ENCODE data around the gene GAPDHS. TPM values are rescaled to one million over a fixed set of nuclear protein-coding genes. Genes with fewer than 3 reads are reported as not detected.

The GAPDHS gene
- total RNA-seq, 1 experiment from 2014 or later, result not detected

DNA sequence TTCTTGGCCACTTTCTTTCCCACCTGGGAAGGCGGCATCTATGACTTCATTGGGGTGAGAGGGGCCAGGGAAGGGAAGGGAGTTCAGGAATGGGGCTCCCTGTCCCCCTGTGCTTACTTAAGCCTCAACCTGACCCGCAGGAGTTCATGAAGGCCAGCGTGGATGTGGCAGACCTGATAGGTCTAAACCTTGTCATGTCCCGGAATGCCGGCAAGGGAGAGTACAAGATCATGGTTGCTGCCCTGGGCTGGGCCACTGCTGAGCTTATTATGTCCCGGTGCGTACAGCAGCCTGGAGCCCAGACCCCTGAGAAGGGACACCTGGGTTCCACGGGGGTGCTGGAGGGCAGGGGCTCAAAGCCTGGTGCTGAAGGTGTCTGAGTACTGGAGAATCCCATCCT, 13.3 kb downstream of the GAPDHS start:
- POLR2A ChIA-PET (ENCODE audit: unreplicated experiment), result no interaction called here
- H3F3A ChIP-seq (ENCODE audit: low read length, unreplicated experiment), result no peaks in the 10 kb centered on the region
- ATAC-seq (no peak), DNase-seq (no peak)
- no peaks in the 10 kb centered on the region for H3K36me3 ChIP-seq (ENCODE audit: low read depth, low read length)
- H3K79me2 ChIP-seq (ENCODE audit: low read length), result peaks cover 40% of the 10 kb centered on the region
- peak overlapping the region; percentile 97 for H3K9ac ChIP-seq (ENCODE audit: low read length)
- no peaks in the 10 kb centered on the region for H3K9me3 ChIP-seq (ENCODE audit: low read length)
- CTCF ChIA-PET, result no interaction called here
- intact Hi-C loops (cut with micrococcal nuclease), result loop anchor here (5.0 kb wide), 1 partner anchor 171 kb away; the partner anchor contains the start of gene KMT2B
- peak overlapping the region; percentile 88 for H3K4me3 ChIP-seq (ENCODE audit: low read length)
- peaks cover 14% of the 10 kb centered on the region; the same call in 1 of the 2 replicates for H3K4me1 ChIP-seq (ENCODE audit: insufficient read depth, low read length)
- H4K20me1 ChIP-seq (ENCODE audit: low read length), result no peaks in the 10 kb centered on the region
- H3K27me3 ChIP-seq (ENCODE audit: low read length), result no peaks in the 10 kb centered on the region
- H3K27ac ChIP-seq (ENCODE audit: low read length), result no peak overlapping the region
- TF ChIP-seq, protein P1, sequence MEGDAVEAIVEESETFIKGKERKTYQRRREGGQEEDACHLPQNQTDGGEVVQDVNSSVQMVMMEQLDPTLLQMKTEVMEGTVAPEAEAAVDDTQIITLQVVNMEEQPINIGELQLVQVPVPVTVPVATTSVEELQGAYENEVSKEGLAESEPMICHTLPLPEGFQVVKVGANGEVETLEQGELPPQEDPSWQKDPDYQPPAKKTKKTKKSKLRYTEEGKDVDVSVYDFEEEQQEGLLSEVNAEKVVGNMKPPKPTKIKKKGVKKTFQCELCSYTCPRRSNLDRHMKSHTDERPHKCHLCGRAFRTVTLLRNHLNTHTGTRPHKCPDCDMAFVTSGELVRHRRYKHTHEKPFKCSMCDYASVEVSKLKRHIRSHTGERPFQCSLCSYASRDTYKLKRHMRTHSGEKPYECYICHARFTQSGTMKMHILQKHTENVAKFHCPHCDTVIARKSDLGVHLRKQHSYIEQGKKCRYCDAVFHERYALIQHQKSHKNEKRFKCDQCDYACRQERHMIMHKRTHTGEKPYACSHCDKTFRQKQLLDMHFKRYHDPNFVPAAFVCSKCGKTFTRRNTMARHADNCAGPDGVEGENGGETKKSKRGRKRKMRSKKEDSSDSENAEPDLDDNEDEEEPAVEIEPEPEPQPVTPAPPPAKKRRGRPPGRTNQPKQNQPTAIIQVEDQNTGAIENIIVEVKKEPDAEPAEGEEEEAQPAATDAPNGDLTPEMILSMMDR (conservative IDR thresholded peaks at IDR 0.05; ENCODE audit: low read depth, low read length), result no peak
- TF ChIP-seq EZH2 (IDR thresholded peaks at IDR 0.05; ENCODE audit: low read length, unreplicated experiment) (no peak), EZH2phosphoT487 (IDR thresholded peaks at IDR 0.05; ENCODE audit: borderline replicate concordance, low read length) (no peak)
- H3K4me2 ChIP-seq (ENCODE audit: low read length), result peak overlapping the region; percentile 90
- no peak overlapping the region for H2AFZ ChIP-seq (ENCODE audit: low read length)
- BruUV-seq (replicated peaks), result no TSS peak
- H3K9me2 ChIP-seq (replicated peaks; ENCODE audit: low read length), result no peaks in the 10 kb centered on the region

DNA sequence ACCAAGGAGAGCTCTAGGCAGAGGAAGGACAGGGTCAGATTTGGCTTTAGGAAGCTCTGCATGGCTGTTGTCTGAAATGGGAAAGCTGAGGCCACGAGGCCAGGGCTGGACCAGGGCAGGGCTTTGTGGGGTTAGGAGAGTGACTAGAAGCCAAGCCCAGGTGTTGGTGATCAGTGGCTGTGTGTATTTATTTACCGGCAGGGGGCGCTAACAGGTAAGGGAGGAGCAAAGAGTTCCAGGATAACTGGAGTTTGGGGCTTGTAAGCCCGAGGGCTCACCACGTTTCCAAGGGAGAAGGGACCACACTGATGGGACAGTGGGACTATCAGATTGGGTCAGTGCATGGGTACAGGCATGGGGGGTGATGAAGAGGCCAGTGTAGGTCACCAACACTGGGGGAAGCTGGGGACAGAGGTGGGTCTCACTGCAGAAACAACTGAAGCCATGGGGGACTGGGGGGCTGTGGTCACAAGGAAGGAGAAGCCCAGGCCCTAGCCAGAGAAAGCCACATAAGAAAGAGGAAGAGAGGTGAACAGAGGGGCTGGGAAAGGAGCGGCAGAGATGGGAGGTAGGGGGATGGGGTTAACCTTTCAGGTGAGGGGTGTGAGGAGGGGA, 16.0 kb downstream of the GAPDHS start:
- H3K4me3 ChIP-seq (ENCODE audit: low read length), result no peak overlapping the region
- POLR2A ChIA-PET (ENCODE audit: unreplicated experiment), result no interaction called here
- peak; percentile 65 for DNase-seq
- no peaks in the 10 kb centered on the region for H3K9me2 ChIP-seq (replicated peaks; ENCODE audit: low read length)
- no peaks in the 10 kb centered on the region for H3F3A ChIP-seq (ENCODE audit: low read length, unreplicated experiment)
- no peaks in the 10 kb centered on the region for H4K20me1 ChIP-seq (ENCODE audit: low read length)
- intact Hi-C loops (cut with micrococcal nuclease), result loop anchor here (2.0 to 5.0 kb wide), 2 partner anchors 56 to 168 kb away; partner anchors contain the start of gene KMT2B
- no peaks in the 10 kb centered on the region for H3K36me3 ChIP-seq (ENCODE audit: low read depth, low read length)
- no peak overlapping the region for H2AFZ ChIP-seq (ENCODE audit: low read length)
- H3K9me3 ChIP-seq (ENCODE audit: low read length), result no peaks in the 10 kb centered on the region
- no peak for ATAC-seq
- H3K4me2 ChIP-seq (ENCODE audit: low read length), result no peak overlapping the region
- H3K27me3 ChIP-seq (ENCODE audit: low read length), result no peaks in the 10 kb centered on the region
- BruUV-seq (replicated peaks), result no TSS peak
- no peak overlapping the region for H3K9ac ChIP-seq (ENCODE audit: low read length)
- no peak for TF ChIP-seq EZH2 (IDR thresholded peaks at IDR 0.05; ENCODE audit: low read length, unreplicated experiment)
- TF ChIP-seq, protein P1 (conservative IDR thresholded peaks at IDR 0.05; ENCODE audit: low read depth, low read length), result peak; percentile 78
- CTCF ChIA-PET, result no interaction called here
- no peak overlapping the region for H3K27ac ChIP-seq (ENCODE audit: low read length)
- H3K4me1 ChIP-seq (ENCODE audit: insufficient read depth, low read length), result peaks cover 13% of the 10 kb centered on the region; the same call in 1 of the 2 replicates
- peaks cover 33% of the 10 kb centered on the region for H3K79me2 ChIP-seq (ENCODE audit: low read length)

DNA sequence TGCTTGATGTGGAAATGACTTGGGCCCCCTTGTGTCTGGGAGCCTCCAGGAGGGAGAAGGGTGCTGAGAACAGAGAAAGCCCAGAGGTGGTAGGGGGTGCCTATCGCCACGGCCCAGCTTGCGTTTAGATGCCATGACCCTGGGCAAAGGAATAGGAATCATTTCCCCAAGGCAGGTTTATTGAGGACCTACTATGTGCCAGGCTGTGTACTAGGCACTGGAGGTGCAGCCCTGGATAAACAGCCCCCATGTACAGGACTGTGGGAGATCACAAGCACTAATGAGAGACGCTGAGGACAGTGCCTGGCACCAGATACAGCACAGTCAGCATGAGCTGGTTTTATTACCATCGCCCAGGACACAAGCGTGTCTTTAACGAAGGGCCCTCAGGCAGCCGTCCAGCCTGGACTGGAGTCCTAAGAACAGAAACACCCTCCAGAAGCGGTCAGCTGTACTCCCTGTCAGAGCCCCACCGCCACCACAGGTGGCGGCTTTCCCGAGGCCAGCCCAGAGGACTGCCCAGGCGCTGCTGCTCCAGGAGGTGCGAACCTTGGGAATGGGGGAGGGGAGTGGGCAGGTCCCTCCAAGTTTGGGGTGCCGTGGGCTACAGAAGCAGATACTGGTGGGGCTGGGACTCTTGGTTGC, 16.7 kb downstream of the GAPDHS start:
- CTCF ChIA-PET, result no interaction called here
- POLR2A ChIA-PET (ENCODE audit: unreplicated experiment), result no interaction called here
- peaks cover 26% of the 10 kb centered on the region for H3K79me2 ChIP-seq (ENCODE audit: low read length)

More for the DNA sequence above, 16.7 kb downstream of the GAPDHS start:
- no peaks in the 10 kb centered on the region for H3K36me3 ChIP-seq (ENCODE audit: low read depth, low read length)
- H3K27ac ChIP-seq (ENCODE audit: low read length), result no peak overlapping the region
- H3K4me2 ChIP-seq (ENCODE audit: low read length), result no peak overlapping the region
- H4K20me1 ChIP-seq (ENCODE audit: low read length), result no peaks in the 10 kb centered on the region
- H3K4me1 ChIP-seq (ENCODE audit: insufficient read depth, low read length), result peaks cover 12% of the 10 kb centered on the region
- H3K27me3 ChIP-seq (ENCODE audit: low read length), result no peaks in the 10 kb centered on the region
- TF ChIP-seq EZH2phosphoT487 (IDR thresholded peaks at IDR 0.05; ENCODE audit: borderline replicate concordance, low read length) (no peak), EZH2 (IDR thresholded peaks at IDR 0.05; ENCODE audit: low read length, unreplicated experiment) (no peak)
- TF ChIP-seq, protein P1 (conservative IDR thresholded peaks at IDR 0.05; ENCODE audit: low read depth, low read length), result no peak
- no peaks in the 10 kb centered on the region for H3K9me2 ChIP-seq (replicated peaks; ENCODE audit: low read length)
- no peaks in the 10 kb centered on the region for H3F3A ChIP-seq (ENCODE audit: low read length, unreplicated experiment)
- no peak overlapping the region for H2AFZ ChIP-seq (ENCODE audit: low read length)
- H3K9ac ChIP-seq (ENCODE audit: low read length), result no peak overlapping the region
- no peak for ATAC-seq
- H3K4me3 ChIP-seq (ENCODE audit: low read length), result no peak overlapping the region
- BruUV-seq (replicated peaks), result no TSS peak
- no peak for DNase-seq
- intact Hi-C loops (cut with micrococcal nuclease), result loop anchor here (2.0 to 5.0 kb wide), 2 partner anchors 55 to 167 kb away; partner anchors contain the start of gene KMT2B
- H3K9me3 ChIP-seq (ENCODE audit: low read length), result no peaks in the 10 kb centered on the region

Measured in PC-3 (cell line).